Medulla oblongata (tissue), 1 donor: ENCODE results near the gene CDCA5.

Source experiments
- DNase-seq: peaks from one replicate; pipeline ENCODE4 v3.0.0-alpha.2; 2015; ENCODE audit errors: extremely low spot score

The CDCA5 gene

DNA sequence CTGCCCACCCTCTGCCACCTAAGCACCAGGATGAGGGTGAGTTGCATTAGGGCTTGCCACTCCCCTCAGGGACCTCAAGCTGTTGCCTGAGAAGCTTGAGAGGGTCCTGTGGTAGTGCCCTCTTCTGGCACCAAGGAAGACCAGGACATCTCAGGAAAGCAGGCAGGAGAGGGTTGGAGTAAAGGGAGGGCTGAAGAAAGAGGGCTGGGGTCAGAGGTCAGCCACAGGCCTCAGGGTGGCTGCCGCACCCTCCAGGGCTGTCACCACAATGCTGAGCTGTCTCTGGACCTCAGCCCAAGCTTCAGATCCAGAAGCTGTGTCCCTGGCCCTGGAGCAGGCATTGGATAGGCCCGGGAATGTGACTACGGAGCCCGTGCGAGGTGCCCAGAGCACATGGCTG lies 38.8 kb downstream of the CDCA5 start:
- no peak for DNase-seq

DNA sequence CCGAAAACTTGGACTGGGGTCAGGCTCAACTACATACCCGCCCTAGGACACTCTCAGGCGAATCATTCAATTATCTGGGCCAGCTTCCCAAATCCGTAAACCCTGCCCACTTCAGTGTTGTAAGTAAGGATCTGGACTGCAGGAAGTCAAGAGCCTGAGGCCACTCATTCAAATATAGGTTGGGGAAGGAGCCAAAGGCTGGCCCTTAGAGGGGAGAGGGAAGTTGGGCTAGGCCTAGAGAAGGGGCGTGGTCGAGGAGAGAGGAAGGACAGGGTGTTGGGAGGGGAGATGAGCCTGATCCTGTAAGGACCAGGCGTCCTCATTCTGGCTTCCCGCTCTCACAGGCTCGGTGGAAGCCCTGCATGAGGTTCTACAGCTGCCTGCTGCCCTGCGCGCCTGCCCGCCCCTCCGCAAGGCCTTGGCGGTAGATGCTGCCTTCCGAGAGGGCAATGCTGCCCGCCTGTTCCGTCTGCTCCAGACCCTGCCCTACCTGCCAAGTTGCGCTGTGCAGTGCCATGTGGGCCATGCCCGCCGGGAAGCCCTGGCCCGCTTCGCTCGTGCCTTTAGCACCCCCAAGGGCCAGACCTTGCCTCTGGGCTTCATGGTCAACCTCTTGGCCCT lies 39.8 kb downstream of the CDCA5 start:
- peak; percentile 68 for DNase-seq

DNA sequence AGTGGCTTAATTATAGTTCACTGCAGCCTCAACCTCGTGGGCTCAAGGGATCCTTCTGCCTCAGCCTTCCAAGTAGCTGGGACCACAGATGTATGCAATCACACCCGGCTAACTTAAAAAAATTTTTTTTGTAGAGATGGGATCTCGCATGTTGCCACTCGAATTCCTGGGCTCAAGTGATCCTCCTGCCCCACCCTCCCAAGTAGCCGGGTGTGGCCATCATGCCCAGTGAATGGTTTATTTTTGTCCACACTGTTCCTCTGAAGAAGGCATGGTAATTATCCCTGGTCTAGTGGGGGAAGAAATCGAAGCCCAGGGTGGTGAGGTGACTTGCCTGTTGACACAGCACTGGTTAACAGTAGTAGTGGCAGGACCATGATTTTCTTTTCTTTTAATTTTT lies 40.9 kb downstream of the CDCA5 start:
- no peak for DNase-seq

DNA sequence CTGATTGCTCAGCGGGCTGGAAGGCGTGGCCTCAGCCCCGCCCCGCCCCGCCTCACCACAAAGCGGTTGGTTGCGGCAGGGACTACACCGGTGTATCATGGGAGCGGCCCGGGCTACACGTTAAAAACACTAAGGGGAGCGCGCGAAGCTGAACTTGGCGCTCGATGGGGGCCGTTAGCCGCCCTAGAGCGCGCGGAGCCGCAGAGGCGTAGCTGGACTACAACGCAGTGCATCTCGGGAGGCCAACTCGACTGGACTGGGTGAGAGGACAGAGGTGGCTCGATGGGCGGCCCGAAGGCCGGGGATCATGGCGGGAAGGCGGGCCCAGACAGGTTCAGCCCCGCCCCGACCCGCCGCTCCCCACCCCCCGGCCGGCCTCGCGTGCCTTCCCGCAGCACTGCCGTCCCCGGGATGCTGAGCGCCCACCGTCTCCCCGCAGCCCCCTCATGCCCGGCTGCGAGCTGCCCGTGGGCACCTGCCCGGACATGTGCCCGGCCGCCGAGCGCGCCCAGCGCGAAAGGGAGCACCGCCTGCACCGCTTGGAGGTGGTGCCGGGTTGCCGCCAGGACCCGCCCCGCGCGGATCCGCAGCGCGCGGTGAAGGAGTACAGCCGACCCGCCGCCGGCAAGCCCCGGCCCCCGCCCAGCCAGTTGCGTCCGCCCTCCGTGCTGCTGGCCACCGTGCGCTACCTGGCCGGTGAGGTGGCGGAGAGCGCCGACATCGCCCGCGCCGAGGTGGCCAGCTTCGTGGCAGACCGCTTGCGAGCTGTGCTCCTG lies 42.8 kb downstream of the CDCA5 start, which contains the start of gene SAC3D1:
TSS of gene SAC3D1 (plus strand) at position 364 of the 776 bp plus-strand sequence. CDS start at position 447, 83 bp downstream.
- peak; percentile 92 for DNase-seq

DNA sequence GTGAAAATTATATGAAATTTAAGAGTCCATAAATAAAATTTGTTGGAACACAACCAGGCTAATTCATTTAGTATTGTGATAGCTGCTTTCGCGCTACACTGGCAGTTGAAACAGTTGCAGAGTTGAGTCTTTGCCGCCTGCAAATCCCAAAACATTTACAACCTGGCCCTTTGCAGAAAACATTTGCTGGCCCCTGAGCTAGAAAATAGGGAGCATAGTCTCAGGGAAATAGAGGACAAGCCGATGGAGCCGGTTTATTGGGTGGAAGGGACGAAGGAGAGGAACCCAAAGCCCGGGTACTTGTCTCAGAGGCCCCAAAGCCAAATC lies 43.4 kb downstream of the CDCA5 start:
- DNase-seq = no peak

DNA sequence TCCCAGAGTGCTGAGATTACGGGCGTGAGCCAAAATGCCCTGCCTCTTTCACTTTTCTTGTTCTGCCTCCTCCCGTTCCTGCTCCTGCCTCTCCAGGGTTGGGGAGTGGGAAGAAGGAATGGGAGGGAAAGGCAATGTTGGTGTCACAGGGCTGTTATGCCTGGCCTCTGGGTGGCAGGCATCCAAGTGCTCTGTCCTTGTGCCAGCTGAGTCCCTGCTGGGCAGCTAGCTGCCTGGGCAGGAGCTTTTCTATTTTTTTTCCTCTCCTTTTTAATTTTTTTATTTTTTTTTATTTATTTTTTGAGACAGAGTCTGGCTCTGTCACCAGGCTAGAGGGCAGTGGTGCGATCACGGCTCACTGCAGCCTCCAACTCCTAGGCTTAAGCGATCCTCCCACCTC lies 46.9 kb downstream of the CDCA5 start:
- peak; percentile 85 for DNase-seq

DNA sequence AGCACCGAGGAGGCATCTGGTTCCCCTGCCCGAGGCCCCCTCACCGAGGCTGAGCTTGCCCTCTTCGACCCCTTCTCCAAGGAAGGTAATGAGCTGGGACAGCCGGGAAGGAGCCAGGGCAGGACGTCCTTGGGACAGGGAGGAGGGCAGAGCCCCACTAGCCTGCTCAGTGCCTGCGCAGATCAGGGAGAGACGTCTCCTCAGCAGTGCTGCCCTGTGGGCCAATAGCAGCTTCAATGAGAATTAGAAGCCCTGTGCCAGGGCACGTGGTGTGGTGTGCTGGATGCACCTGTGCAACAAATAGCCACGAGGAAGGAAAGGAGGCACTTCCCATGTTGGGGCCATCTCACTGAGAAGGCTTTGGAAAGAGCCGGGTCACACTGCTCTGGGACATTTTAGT lies 48.3 kb downstream of the CDCA5 start:
- DNase-seq = no peak

DNA sequence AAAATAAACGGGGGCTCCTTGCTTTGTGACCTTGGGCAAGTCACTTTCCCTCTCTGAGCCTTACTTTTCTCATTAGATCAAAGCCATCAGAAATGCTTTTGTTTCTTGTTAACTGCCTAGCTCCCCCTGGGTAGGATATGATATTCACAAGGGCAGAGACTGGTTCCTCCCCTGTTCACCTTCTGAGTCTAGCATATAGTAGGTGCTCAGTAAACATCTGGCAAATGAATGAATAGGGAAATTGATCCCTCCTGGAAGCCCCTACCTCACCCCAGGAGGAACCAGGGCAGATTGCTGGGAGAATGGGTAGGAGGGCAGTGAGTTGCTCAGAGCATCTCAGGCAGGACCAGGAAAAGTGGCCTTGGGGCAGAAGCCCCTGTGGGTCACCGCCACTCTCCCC lies 49.4 kb downstream of the CDCA5 start:
- DNase-seq = no peak

DNA sequence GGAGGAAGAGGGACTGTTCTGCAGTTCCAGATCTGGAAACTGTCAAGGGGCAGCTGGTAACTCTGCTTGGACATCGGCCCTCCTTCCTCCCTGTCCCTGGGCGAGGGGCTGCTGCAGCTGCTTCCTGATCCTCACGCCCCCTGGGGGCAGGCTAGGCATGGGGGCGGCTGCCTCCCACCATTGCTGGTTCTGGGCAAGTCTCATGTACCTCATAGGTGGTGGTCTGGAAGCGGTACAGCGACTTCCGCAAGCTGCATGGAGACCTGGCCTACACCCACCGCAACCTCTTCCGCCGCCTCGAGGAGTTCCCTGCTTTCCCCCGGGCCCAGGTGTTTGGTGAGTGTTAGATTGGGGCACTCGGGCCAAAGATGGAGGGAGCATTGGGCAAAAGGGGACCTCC lies 51.6 kb downstream of the CDCA5 start:
- no peak for DNase-seq
